ENCODE results near the gene CHGA. TPM values are rescaled to one million over a fixed set of nuclear protein-coding genes. Genes with fewer than 3 reads are reported as not detected.

The CHGA gene
- total RNA-seq, 2 experiments from 2014 or later, result not detected

DNA sequence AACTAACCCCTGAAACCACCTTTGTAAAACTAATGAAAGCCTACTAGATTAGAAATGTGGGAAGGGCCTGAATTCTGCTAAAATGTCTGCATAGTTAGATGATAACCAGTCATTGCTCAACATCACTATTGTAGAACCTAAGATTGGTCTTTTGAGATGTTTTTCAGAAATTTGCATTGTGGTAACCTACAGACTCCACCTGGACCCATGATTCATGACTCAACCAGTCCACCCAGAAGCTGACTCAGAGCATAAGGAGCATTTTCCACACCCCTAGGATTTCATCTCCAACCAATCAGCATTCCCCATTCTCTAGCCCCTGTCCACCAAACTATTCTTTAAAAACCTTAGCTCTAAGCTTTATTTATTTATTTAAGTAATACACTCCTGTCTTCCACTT lies 30.4 kb upstream of the CHGA start:
- no peaks in the 10 kb centered on the region for H3K36me3 Mint-ChIP-seq (ENCODE audit: low read depth)
- DNase-seq, result no peak
- no peaks in the 10 kb centered on the region for H3K4me1 Mint-ChIP-seq
- ChIA-PET POLR2A (no interaction called here), CTCF (no interaction called here)
- H3K4me3 Mint-ChIP-seq, result no peak overlapping the region
- H3K27me3 Mint-ChIP-seq, result peaks cover 8% of the 10 kb centered on the region
- H3K27ac Mint-ChIP-seq, result no peak overlapping the region
- peaks cover 7% of the 10 kb centered on the region for H3K9me3 Mint-ChIP-seq

DNA sequence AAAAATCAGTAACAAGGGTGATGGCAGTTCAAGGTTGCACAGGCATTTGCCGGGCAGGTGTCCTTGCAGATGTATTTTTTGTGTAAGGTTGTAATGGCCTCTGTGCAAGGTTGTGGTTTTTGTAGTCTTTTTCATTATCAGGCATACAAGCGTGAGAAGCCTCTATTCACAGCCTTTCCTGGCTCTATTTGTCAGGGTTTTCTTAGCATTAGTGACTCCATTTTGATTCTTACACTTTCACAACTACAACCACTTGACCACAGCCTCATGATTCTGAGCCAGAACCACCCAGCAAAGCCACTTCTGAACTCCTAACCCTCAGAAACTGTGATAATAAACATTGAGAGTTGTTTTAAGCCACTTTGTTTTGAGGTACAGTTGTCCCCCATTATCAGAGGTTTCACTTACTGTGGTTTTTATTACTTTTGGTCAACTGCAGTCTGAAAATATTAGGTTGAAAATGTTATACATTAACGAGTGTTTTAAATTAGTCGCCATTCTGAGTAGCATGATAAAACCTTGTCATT lies 27.5 kb upstream of the CHGA start:
- Mint-ChIP-seq H3K9me3 (peaks cover 7% of the 10 kb centered on the region), H3K27me3 (peaks cover 3% of the 10 kb centered on the region), H3K27ac (no peak overlapping the region), H3K4me1 (peaks cover 13% of the 10 kb centered on the region), H3K4me3 (no peak overlapping the region), H3K36me3 (ENCODE audit: low read depth) (no peaks in the 10 kb centered on the region)
- CTCF ChIA-PET, result no interaction called here
- POLR2A ChIA-PET, result interaction anchor here (0.6 kb wide), 1 partner anchor 60 kb away, joined by 5 read pairs; no protein-coding TSS in a partner anchor
- no peak for DNase-seq

DNA sequence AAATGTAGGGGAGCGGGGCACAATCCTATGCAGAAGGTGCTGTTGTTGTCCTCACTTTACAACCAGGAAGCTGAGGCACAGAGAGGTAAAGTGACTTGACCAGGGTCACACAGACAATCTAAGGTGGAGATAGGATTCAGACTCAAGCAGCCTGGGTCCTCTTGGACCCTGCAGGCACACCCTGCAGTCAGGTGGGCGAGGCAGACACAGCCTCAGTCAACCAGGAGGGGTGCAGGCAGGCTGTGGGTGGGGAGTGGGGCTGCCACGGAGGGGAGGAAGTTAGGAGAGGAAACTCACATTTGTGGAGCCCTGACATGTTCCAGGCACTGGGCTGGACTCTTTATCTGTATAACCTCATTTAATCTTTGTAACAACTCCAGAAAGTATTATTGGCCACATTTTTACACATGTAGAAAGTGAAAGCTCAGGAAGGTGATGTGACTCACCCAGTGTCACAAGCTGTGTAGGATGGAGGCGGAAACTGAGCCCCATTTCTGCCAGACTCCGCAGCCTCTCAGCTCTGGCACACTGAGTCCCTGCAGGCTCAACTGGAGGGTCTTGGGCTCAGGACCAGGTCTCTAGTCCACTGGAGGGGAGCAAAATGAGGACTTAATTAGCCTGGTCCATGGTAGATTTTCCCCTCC lies 24.9 kb upstream of the CHGA start:
- H3K9me3 Mint-ChIP-seq, result peaks cover under 1% of the 10 kb centered on the region
- H3K27ac Mint-ChIP-seq, result peak overlapping the region; percentile 77
- H3K4me3 Mint-ChIP-seq, result no peak overlapping the region
- H3K27me3 Mint-ChIP-seq, result peaks cover 13% of the 10 kb centered on the region
- no peaks in the 10 kb centered on the region for H3K36me3 Mint-ChIP-seq (ENCODE audit: low read depth)
- peak; percentile 19 for DNase-seq
- peaks cover 21% of the 10 kb centered on the region for H3K4me1 Mint-ChIP-seq
- ChIA-PET POLR2A (no interaction called here), CTCF (interaction anchor here (1.0 kb wide), 1 partner anchor 174 kb away, joined by 3 read pairs; no protein-coding TSS in a partner anchor)

DNA sequence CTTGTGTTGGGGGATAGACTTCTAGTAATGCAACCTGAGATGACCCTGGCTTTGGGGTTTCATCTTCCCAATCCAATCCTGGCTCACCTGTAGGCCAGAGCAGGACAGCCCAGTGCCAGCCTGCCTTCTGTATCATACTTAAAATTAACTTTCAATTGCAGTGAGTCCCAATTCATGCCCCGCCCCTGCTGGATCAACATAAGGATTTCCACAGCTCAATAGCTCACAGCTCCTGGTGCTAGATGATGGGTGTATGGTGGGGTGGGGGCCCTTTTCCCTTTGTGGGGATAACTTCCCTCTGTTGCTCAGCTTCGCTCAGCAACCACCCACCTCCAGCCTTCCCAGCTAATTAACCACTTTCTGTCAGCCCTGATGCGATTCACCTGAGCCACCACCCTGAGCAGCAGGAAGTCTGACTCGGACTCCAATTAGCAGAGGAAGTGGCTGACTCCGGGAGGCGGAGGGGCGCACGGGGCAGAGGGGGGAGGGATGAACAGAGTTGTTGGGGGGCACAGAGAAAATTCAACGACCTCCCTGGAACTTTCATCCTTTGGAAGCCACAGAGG lies 24.3 kb upstream of the CHGA start:
- H3K36me3 Mint-ChIP-seq (ENCODE audit: low read depth), result no peaks in the 10 kb centered on the region
- peak overlapping the region; percentile 77 for H3K27ac Mint-ChIP-seq
- peaks cover 17% of the 10 kb centered on the region for H3K27me3 Mint-ChIP-seq
- no peak for DNase-seq
- POLR2A ChIA-PET, result no interaction called here
- no peaks in the 10 kb centered on the region for H3K9me3 Mint-ChIP-seq
- no peak overlapping the region for H3K4me3 Mint-ChIP-seq
- peaks cover 27% of the 10 kb centered on the region for H3K4me1 Mint-ChIP-seq
- CTCF ChIA-PET, result interaction anchor here (1.0 kb wide), 1 partner anchor 174 kb away, joined by 3 read pairs; no protein-coding TSS in a partner anchor

DNA sequence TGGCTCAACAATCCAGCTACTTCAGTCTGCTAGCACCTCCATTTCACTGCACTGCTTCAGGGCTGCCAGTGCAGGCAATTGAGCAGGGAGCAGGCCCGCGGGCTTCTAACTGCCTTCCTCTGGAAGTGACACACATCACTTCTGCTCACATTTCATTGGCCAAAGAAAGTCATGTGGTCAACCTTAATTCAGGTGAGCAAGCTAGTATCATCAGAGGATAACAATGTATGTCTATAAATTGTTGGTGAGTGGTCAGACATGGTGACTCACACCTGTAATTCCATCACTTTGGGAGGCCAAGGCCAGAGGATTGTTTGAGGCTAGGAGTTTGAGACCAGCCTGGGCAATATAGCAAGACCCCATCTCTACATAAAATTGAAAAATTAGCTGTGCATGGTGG lies 22.3 kb upstream of the CHGA start:
- ChIA-PET POLR2A (no interaction called here), CTCF (no interaction called here)
- Mint-ChIP-seq H3K4me1 (peaks cover 29% of the 10 kb centered on the region), H3K9me3 (no peaks in the 10 kb centered on the region), H3K36me3 (ENCODE audit: low read depth) (no peaks in the 10 kb centered on the region), H3K27me3 (peaks cover 17% of the 10 kb centered on the region), H3K4me3 (no peak overlapping the region), H3K27ac (no peak overlapping the region)
- no peak for DNase-seq

DNA sequence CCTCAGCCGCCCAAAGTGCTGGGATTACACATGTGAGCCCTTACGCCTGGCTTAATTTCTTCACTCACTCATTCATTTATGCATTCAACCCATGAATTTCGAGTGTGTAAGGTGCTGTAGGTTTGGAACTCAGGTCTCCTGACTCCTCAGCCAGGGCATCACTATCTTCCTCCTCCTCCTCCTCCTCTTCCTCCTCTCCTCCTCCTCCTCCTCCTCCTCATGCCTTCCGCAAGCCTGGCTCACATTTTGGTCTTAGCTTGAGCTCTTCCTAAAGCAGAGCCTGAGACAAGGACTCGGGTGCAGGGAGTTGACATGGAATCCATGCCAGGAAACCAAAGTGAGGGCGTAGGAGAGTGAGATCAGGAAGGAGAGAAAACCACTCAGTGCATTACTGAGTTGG lies 20.8 kb upstream of the CHGA start:
- Mint-ChIP-seq H3K4me1 (peaks cover 29% of the 10 kb centered on the region), H3K36me3 (ENCODE audit: low read depth) (no peaks in the 10 kb centered on the region), H3K9me3 (no peaks in the 10 kb centered on the region), H3K27me3 (peaks cover 17% of the 10 kb centered on the region), H3K4me3 (no peak overlapping the region), H3K27ac (no peak overlapping the region)
- ChIA-PET CTCF (no interaction called here), POLR2A (no interaction called here)
- no peak for DNase-seq

DNA sequence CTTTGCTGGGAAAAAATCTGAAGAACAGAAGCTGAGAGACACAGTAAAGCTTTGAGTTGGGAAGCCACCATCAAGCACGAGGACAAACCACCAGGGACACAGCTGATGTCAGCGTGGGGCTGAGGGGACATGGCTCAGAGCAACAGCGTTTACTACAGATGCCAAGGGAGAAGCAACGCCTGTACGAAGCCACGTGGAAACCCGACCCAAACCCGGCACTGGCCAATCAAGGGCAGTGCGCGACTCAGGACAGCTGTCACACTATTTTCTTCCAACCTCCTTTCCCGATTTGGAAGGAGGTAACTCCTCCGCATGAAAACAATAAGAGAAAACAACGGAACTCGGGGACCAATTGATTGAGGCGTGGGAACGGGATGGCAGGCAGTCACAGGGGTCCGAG lies 20.2 kb upstream of the CHGA start:
- CTCF ChIA-PET, result interaction anchor here (0.6 kb wide), 1 partner anchor 229 kb away, joined by 4 read pairs; no protein-coding TSS in a partner anchor
- H3K36me3 Mint-ChIP-seq (ENCODE audit: low read depth), result no peaks in the 10 kb centered on the region
- DNase-seq, result no peak
- H3K27me3 Mint-ChIP-seq, result peaks cover 15% of the 10 kb centered on the region
- no peak overlapping the region for H3K27ac Mint-ChIP-seq
- H3K4me1 Mint-ChIP-seq, result peaks cover 29% of the 10 kb centered on the region
- H3K9me3 Mint-ChIP-seq, result no peaks in the 10 kb centered on the region
- POLR2A ChIA-PET, result no interaction called here
- no peak overlapping the region for H3K4me3 Mint-ChIP-seq

DNA sequence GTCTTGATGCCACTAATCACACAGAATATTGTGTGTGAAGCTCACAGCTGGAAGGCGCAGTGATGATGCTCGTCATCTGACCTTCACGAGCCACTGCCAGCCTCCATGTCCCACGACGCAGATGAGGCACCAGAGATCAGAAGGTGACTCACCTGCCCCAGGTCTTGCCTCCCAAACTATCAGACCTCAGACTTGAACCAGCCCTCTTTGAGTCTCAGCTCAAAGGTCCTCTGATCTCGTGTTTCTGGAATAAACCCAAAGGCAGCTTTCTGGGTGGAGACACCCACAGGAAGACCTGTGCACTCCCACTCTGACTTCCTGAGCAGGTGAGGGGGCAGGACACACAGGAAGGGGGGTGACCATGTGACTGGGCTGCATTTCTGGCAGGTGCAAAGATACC lies 19.6 kb upstream of the CHGA start:
- Mint-ChIP-seq H3K36me3 (ENCODE audit: low read depth) (no peaks in the 10 kb centered on the region), H3K4me3 (no peak overlapping the region), H3K9me3 (no peaks in the 10 kb centered on the region), H3K27me3 (peaks cover 15% of the 10 kb centered on the region), H3K27ac (no peak overlapping the region), H3K4me1 (peaks cover 22% of the 10 kb centered on the region)
- ChIA-PET POLR2A (no interaction called here), CTCF (no interaction called here)
- DNase-seq, result no peak

DNA sequence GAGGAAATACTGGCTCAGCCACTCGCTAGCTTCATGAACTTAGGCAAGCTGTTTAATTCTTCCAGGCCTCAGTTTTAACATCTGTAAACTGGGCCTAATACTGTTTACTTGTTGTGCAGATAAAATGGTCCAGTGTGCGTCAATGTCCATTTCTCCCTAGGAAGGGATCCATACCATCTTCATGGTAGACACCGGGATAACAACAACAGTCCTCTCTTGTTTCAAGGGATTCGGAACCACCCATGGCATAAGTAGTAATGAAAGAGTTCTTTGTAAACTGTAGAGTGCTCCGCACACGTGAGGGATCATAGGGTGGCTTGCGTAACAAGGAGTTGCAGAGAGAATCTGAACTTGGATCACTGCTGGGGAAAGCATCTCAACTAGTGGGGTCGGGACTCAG lies 17.3 kb upstream of the CHGA start:
- no peak overlapping the region for H3K4me3 Mint-ChIP-seq
- POLR2A ChIA-PET, result no interaction called here
- H3K4me1 Mint-ChIP-seq, result peaks cover 16% of the 10 kb centered on the region
- no peaks in the 10 kb centered on the region for H3K36me3 Mint-ChIP-seq (ENCODE audit: low read depth)
- no peaks in the 10 kb centered on the region for H3K9me3 Mint-ChIP-seq
- no peak overlapping the region for H3K27ac Mint-ChIP-seq
- no peak for DNase-seq
- CTCF ChIA-PET, result no interaction called here
- H3K27me3 Mint-ChIP-seq, result peaks cover 15% of the 10 kb centered on the region

DNA sequence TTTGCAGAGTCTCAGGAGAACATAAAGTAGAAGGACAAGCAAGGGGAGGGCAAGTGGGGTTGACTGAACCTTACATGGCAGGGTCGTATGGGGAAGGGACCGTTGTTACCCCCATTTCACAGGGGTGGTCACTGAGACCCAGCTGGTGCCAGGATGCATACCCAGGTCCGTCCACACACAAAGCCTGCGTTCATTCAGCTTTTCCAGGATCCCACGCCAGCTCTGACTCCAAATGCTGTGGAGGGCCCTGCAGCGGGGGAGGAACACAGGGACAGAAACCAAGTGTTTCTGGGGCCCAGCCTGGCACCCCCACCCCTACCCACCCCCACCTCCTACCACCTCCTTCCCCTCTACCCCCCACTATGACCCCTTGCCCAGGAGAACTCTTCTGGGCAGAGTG lies 16.5 kb upstream of the CHGA start:
- ChIA-PET CTCF (no interaction called here), POLR2A (no interaction called here)
- Mint-ChIP-seq H3K9me3 (no peaks in the 10 kb centered on the region), H3K27me3 (peaks cover 15% of the 10 kb centered on the region), H3K36me3 (ENCODE audit: low read depth) (no peaks in the 10 kb centered on the region), H3K27ac (no peak overlapping the region), H3K4me1 (peaks cover 16% of the 10 kb centered on the region), H3K4me3 (no peak overlapping the region)
- no peak for DNase-seq

DNA sequence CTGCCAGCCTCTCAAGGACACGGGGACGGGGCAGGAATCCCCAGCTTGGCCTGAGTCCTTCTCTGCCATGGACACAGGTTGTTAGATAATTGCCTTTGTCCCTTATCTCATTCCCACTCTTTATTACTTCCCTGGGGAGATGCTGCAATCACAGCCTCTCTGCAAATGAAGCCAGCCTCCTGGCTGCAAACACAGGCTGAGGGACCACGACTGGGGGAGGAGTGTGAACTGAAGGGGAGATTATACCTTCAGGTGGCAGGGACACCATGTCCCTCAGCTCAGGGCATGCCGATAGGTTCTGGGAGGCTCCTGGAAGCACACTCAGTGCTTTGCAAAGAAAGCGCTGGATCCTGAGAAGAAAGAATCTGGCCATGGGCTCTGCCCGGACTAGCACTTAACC lies 16.1 kb upstream of the CHGA start:
- CTCF ChIA-PET, result no interaction called here
- DNase-seq, result no peak
- Mint-ChIP-seq H3K27me3 (peaks cover 15% of the 10 kb centered on the region), H3K27ac (no peak overlapping the region), H3K9me3 (no peaks in the 10 kb centered on the region), H3K4me3 (no peak overlapping the region), H3K36me3 (ENCODE audit: low read depth) (no peaks in the 10 kb centered on the region), H3K4me1 (peaks cover 16% of the 10 kb centered on the region)
- POLR2A ChIA-PET, result no interaction called here

DNA sequence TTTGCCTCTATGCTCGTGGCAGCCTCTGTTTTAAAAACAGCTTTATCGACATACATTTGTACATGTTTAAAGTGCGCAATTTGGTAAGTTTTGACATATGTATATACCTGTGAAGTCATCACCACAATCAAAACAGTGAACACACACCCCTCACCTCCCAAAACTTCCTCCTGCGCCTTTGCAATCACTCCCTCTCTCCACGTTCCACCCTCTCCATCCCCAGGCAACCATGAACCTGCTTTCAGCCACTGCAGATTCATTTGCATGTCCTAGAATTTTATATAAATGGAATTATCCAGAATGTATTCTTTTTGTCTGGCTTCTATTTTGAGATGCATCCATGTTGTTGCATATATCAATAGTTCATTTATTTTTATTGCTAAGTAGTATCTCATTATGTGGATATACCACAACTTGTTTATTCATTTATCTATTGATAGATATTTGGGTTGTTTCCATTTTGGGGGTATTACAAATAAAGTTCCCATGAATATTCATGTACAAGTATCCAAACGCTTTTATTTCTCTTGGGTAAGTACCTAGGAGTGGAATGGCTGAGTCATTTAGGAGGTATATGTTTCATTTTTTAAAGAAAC lies 15.5 kb upstream of the CHGA start:
- Mint-ChIP-seq H3K36me3 (ENCODE audit: low read depth) (no peaks in the 10 kb centered on the region), H3K27ac (no peak overlapping the region), H3K27me3 (peaks cover 11% of the 10 kb centered on the region), H3K4me3 (no peak overlapping the region), H3K4me1 (peaks cover 14% of the 10 kb centered on the region), H3K9me3 (no peaks in the 10 kb centered on the region)
- no peak for DNase-seq
- CTCF ChIA-PET, result no interaction called here
- POLR2A ChIA-PET, result no interaction called here

DNA sequence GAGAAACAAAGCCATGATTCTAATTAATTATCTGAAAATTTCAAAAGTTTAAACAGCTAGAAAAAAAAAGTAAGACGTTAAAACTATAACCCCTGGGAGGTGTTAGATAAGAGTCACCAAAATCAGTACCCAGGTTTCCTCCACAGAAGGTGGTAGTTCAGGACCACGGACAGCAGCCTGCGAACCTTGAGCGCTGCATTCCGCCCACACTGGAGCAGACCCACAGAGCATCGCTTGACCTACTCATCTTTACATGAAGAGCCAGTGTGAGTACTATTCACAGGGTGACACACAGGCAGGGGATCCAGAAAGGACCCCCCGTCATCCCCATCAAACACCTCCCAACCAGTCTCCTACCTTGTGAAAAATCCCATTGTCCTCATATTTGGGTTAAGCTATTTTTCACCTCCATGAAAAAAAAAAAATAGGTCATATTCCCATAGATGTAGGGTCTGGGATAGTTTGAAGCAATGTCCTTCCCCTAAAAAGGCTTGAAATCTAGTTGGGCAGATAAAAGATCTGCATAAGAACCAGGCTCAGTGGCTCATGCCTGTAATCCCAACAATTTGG lies 8.8 kb upstream of the CHGA start:
- ChIA-PET CTCF (interaction anchor here (0.5 to 1.4 kb wide), 3 partner anchors 9 to 1349 kb away, joined by 3 read pairs; partner anchors contain the start of gene CHGA), POLR2A (no interaction called here)
- H3K4me3 Mint-ChIP-seq, result no peak overlapping the region
- no peak overlapping the region for H3K27ac Mint-ChIP-seq
- peak; percentile 64 for DNase-seq
- no peaks in the 10 kb centered on the region for H3K27me3 Mint-ChIP-seq
- no peaks in the 10 kb centered on the region for H3K36me3 Mint-ChIP-seq (ENCODE audit: low read depth)
- H3K4me1 Mint-ChIP-seq, result no peaks in the 10 kb centered on the region
- no peaks in the 10 kb centered on the region for H3K9me3 Mint-ChIP-seq

Measured in activated CD4-positive, alpha-beta T cell treated with anti-CD3 and anti-CD28 coated beads, Interleukin-2, amount 10 ng/mL, durations not matched to agents 7 days and 5 days (primary cell).